Measurements from ENCODE around the gene SCAMP3.
"Not testable (repeated sequence)": the region's sequence is repeated elsewhere in the genome, so short reads cannot be mapped to it uniquely, and the experiment has no call there.

The SCAMP3 gene

GRCh38 chr1:155226910-155227260 is 35.3 kb downstream of the SCAMP3 start:
- no peaks in the 10 kb centered on the region for H3K36me3 ChIP-seq (ENCODE audit: control insufficient read depth, insufficient read depth, low read length)
- H3K9ac ChIP-seq (ENCODE audit: low read length), result peak overlapping the region; percentile 69
- no peaks in the 10 kb centered on the region for H3K27me3 ChIP-seq (ENCODE audit: control insufficient read depth, insufficient read depth, low read length)
- H3K4me1 ChIP-seq (ENCODE audit: control insufficient read depth, insufficient read depth, low read length), result peaks cover 15% of the 10 kb centered on the region
- peak overlapping the region; percentile 82 for H3K4me3 ChIP-seq (ENCODE audit: low read depth, low read length)
- H3K27ac ChIP-seq (ENCODE audit: low read depth, low read length), result peak overlapping the region; percentile 16; the same call in 1 of the 2 replicates
- no peaks in the 10 kb centered on the region for H3K9me3 ChIP-seq (ENCODE audit: control insufficient read depth, insufficient read depth, low read depth, low read length)

GRCh38 chr1:155226188-155226909 is 35.8 kb downstream of the SCAMP3 start:
- Histone ChIP-seq H3K4me3 (ENCODE audit: low read depth, low read length) (peak overlapping the region; percentile 82), H3K4me1 (ENCODE audit: control insufficient read depth, insufficient read depth, low read length) (peaks cover 15% of the 10 kb centered on the region), H3K36me3 (ENCODE audit: control insufficient read depth, insufficient read depth, low read length) (no peaks in the 10 kb centered on the region), H3K9me3 (ENCODE audit: control insufficient read depth, insufficient read depth, low read depth, low read length) (no peaks in the 10 kb centered on the region), H3K9ac (ENCODE audit: low read length) (peak overlapping the region; percentile 69), H3K27me3 (ENCODE audit: control insufficient read depth, insufficient read depth, low read length) (no peaks in the 10 kb centered on the region), H3K27ac (ENCODE audit: low read depth, low read length) (peak overlapping the region; percentile 16; the same call in 1 of the 2 replicates)

- not testable (repeated sequence) for H3K9ac ChIP-seq (ENCODE audit: low read length); H3K27me3 ChIP-seq (ENCODE audit: control insufficient read depth, insufficient read depth, low read length); H3K27ac ChIP-seq (ENCODE audit: low read depth, low read length); H3K4me3 ChIP-seq (ENCODE audit: low read depth, low read length); H3K36me3 ChIP-seq (ENCODE audit: control insufficient read depth, insufficient read depth, low read length); H3K9me3 ChIP-seq (ENCODE audit: control insufficient read depth, insufficient read depth, low read depth, low read length)
- peaks cover 15% of the 10 kb centered on the region for H3K4me1 ChIP-seq (ENCODE audit: control insufficient read depth, insufficient read depth, low read length)
Measured at GRCh38 chr1:155225404-155225759, 36.8 kb downstream of the SCAMP3 start.

GRCh38 chr1:155223047-155223446 is 39.1 kb downstream of the SCAMP3 start:
- Histone ChIP-seq H3K36me3 (ENCODE audit: control insufficient read depth, insufficient read depth, low read length) (no peaks in the 10 kb centered on the region), H3K27ac (ENCODE audit: low read depth, low read length) (no peak overlapping the region), H3K27me3 (ENCODE audit: control insufficient read depth, insufficient read depth, low read length) (no peaks in the 10 kb centered on the region), H3K9me3 (ENCODE audit: control insufficient read depth, insufficient read depth, low read depth, low read length) (no peaks in the 10 kb centered on the region), H3K4me3 (ENCODE audit: low read depth, low read length) (no peak overlapping the region), H3K9ac (ENCODE audit: low read length) (no peak overlapping the region), H3K4me1 (ENCODE audit: control insufficient read depth, insufficient read depth, low read length) (peaks cover 15% of the 10 kb centered on the region)

GRCh38 chr1:155220211-155220965 is 41.8 kb downstream of the SCAMP3 start:
- H3K4me3 ChIP-seq (ENCODE audit: low read depth, low read length); H3K36me3 ChIP-seq (ENCODE audit: control insufficient read depth, insufficient read depth, low read length); H3K9me3 ChIP-seq (ENCODE audit: control insufficient read depth, insufficient read depth, low read depth, low read length); H3K9ac ChIP-seq (ENCODE audit: low read length); H3K27ac ChIP-seq (ENCODE audit: low read depth, low read length); H3K4me1 ChIP-seq (ENCODE audit: control insufficient read depth, insufficient read depth, low read length); H3K27me3 ChIP-seq (ENCODE audit: control insufficient read depth, insufficient read depth, low read length): not testable (repeated sequence)

GRCh38 chr1:155219592-155220031 is 42.5 kb downstream of the SCAMP3 start:
- Histone ChIP-seq H3K4me1 (ENCODE audit: control insufficient read depth, insufficient read depth, low read length) (peaks cover 3% of the 10 kb centered on the region; the same call in 1 of the 2 replicates), H3K4me3 (ENCODE audit: low read depth, low read length) (peak overlapping the region; percentile 40; the same call in 1 of the 2 replicates), H3K27me3 (ENCODE audit: control insufficient read depth, insufficient read depth, low read length) (no peaks in the 10 kb centered on the region), H3K36me3 (ENCODE audit: control insufficient read depth, insufficient read depth, low read length) (peaks cover 9% of the 10 kb centered on the region), H3K27ac (ENCODE audit: low read depth, low read length) (no peak overlapping the region), H3K9ac (ENCODE audit: low read length) (no peak overlapping the region), H3K9me3 (ENCODE audit: control insufficient read depth, insufficient read depth, low read depth, low read length) (no peaks in the 10 kb centered on the region)

GRCh38 chr1:155218854-155219591 is 43.1 kb downstream of the SCAMP3 start:
- H3K4me1 ChIP-seq (ENCODE audit: control insufficient read depth, insufficient read depth, low read length), result 0 out of 2 replicates have a peak, but pooled peaks cover 2% of the 10 kb centered on the region
- H3K4me3 ChIP-seq (ENCODE audit: low read depth, low read length), result peak overlapping the region; percentile 40; the same call in 1 of the 2 replicates
- peaks cover 9% of the 10 kb centered on the region for H3K36me3 ChIP-seq (ENCODE audit: control insufficient read depth, insufficient read depth, low read length)
- no peaks in the 10 kb centered on the region for H3K9me3 ChIP-seq (ENCODE audit: control insufficient read depth, insufficient read depth, low read depth, low read length)
- no peak overlapping the region for H3K27ac ChIP-seq (ENCODE audit: low read depth, low read length)
- H3K9ac ChIP-seq (ENCODE audit: low read length), result no peak overlapping the region
- H3K27me3 ChIP-seq (ENCODE audit: control insufficient read depth, insufficient read depth, low read length), result no peaks in the 10 kb centered on the region

- not testable (repeated sequence) for H3K9ac ChIP-seq (ENCODE audit: low read length); H3K27ac ChIP-seq (ENCODE audit: low read depth, low read length); H3K9me3 ChIP-seq (ENCODE audit: control insufficient read depth, insufficient read depth, low read depth, low read length); H3K27me3 ChIP-seq (ENCODE audit: control insufficient read depth, insufficient read depth, low read length); H3K4me1 ChIP-seq (ENCODE audit: control insufficient read depth, insufficient read depth, low read length); H3K4me3 ChIP-seq (ENCODE audit: low read depth, low read length)
- H3K36me3 ChIP-seq (ENCODE audit: control insufficient read depth, insufficient read depth, low read length), result peaks cover 17% of the 10 kb centered on the region
Measured at GRCh38 chr1:155214702-155215101, 47.5 kb downstream of the SCAMP3 start.

GRCh38 chr1:155212051-155212440 is 50.1 kb downstream of the SCAMP3 start:
- peaks cover 17% of the 10 kb centered on the region for H3K36me3 ChIP-seq (ENCODE audit: control insufficient read depth, insufficient read depth, low read length)

GRCh38 chr1:155211381-155212050 is 50.6 kb downstream of the SCAMP3 start:
- H3K9ac ChIP-seq (ENCODE audit: low read length); H3K27me3 ChIP-seq (ENCODE audit: control insufficient read depth, insufficient read depth, low read length); H3K9me3 ChIP-seq (ENCODE audit: control insufficient read depth, insufficient read depth, low read depth, low read length); H3K27ac ChIP-seq (ENCODE audit: low read depth, low read length); H3K4me3 ChIP-seq (ENCODE audit: low read depth, low read length): not testable (repeated sequence)
- H3K4me1 ChIP-seq (ENCODE audit: control insufficient read depth, insufficient read depth, low read length), result peaks cover 15% of the 10 kb centered on the region
- H3K36me3 ChIP-seq (ENCODE audit: control insufficient read depth, insufficient read depth, low read length), result peaks cover 15% of the 10 kb centered on the region

More at GRCh38 chr1:155212051-155212440, 50.1 kb downstream of the SCAMP3 start:
- H3K9me3 ChIP-seq (ENCODE audit: control insufficient read depth, insufficient read depth, low read depth, low read length); H3K27me3 ChIP-seq (ENCODE audit: control insufficient read depth, insufficient read depth, low read length); H3K9ac ChIP-seq (ENCODE audit: low read length); H3K27ac ChIP-seq (ENCODE audit: low read depth, low read length); H3K4me3 ChIP-seq (ENCODE audit: low read depth, low read length): not testable (repeated sequence)
- H3K4me1 ChIP-seq (ENCODE audit: control insufficient read depth, insufficient read depth, low read length), result peaks cover 13% of the 10 kb centered on the region
